Activated naive CD8-positive, alpha-beta T cell (primary cell): ENCODE data around the gene CROCC2.
"Not testable (repeated sequence)": the region's sequence is repeated elsewhere in the genome, so short reads cannot be mapped to it uniquely, and the experiment has no call there.

Experiments
- H3K27ac Mint-ChIP-seq: one replicate; pipeline ENCODE4 v1.8.0; 2021; ENCODE audit warnings: mixed read lengths
- H3K27me3 Mint-ChIP-seq: one replicate; pipeline ENCODE4 v1.8.0; 2021; ENCODE audit warnings: mixed read lengths
- H3K36me3 Mint-ChIP-seq: one replicate; pipeline ENCODE4 v1.8.0; 2021; ENCODE audit warnings: mixed read lengths
- H3K4me1 Mint-ChIP-seq: one replicate; pipeline ENCODE4 v1.8.0; 2021; ENCODE audit warnings: low read depth, mixed read lengths
- H3K4me3 Mint-ChIP-seq: one replicate; pipeline ENCODE4 v1.8.0; 2021; ENCODE audit warnings: mild to moderate bottlenecking, mixed read lengths
- H3K9me3 Mint-ChIP-seq: one replicate; pipeline ENCODE4 v1.8.0; 2021; ENCODE audit warnings: low read depth, mixed read lengths

CROCC2 gene

GRCh38 chr2:240975903-240976302 lies 69.8 kb downstream of the CROCC2 start:
- H3K27ac Mint-ChIP-seq, H3K36me3 Mint-ChIP-seq, H3K9me3 Mint-ChIP-seq, H3K27me3 Mint-ChIP-seq, H3K4me3 Mint-ChIP-seq: not testable (repeated sequence)
- H3K4me1 Mint-ChIP-seq: peaks cover 11% of the 10 kb centered on the region

- no peaks in the 10 kb centered on the region for H3K9me3 Mint-ChIP-seq
- no peak overlapping the region for H3K4me3 Mint-ChIP-seq
- H3K36me3 Mint-ChIP-seq: no peaks in the 10 kb centered on the region
- no peaks in the 10 kb centered on the region for H3K27me3 Mint-ChIP-seq
- H3K27ac Mint-ChIP-seq: no peak overlapping the region
- peaks cover 3% of the 10 kb centered on the region for H3K4me1 Mint-ChIP-seq
Observed at GRCh38 chr2:240981280-240981679, 75.1 kb downstream of the CROCC2 start.

- Mint-ChIP-seq H3K36me3 (no peaks in the 10 kb centered on the region), H3K4me3 (no peak overlapping the region), H3K27ac (no peak overlapping the region), H3K4me1 (peaks cover 3% of the 10 kb centered on the region), H3K27me3 (no peaks in the 10 kb centered on the region), H3K9me3 (no peaks in the 10 kb centered on the region)
Observed at GRCh38 chr2:240981871-240982800, 76.0 kb downstream of the CROCC2 start.

GRCh38 chr2:240982821-240983281 lies 76.7 kb downstream of the CROCC2 start:
- Mint-ChIP-seq H3K27me3 (no peaks in the 10 kb centered on the region), H3K36me3 (no peaks in the 10 kb centered on the region), H3K9me3 (no peaks in the 10 kb centered on the region), H3K4me3 (no peak overlapping the region), H3K4me1 (peaks cover 3% of the 10 kb centered on the region), H3K27ac (no peak overlapping the region)

GRCh38 chr2:240983361-240983995 lies 77.3 kb downstream of the CROCC2 start:
- no peak overlapping the region for H3K4me3 Mint-ChIP-seq
- no peak overlapping the region for H3K27ac Mint-ChIP-seq
- no peaks in the 10 kb centered on the region for H3K36me3 Mint-ChIP-seq
- H3K27me3 Mint-ChIP-seq: no peaks in the 10 kb centered on the region
- no peaks in the 10 kb centered on the region for H3K9me3 Mint-ChIP-seq
- peaks cover 3% of the 10 kb centered on the region for H3K4me1 Mint-ChIP-seq

GRCh38 chr2:240983996-240984498 lies 77.9 kb downstream of the CROCC2 start:
- Mint-ChIP-seq H3K4me3 (no peak overlapping the region), H3K27me3 (no peaks in the 10 kb centered on the region)

GRCh38 chr2:240985881-240986786 lies 80.0 kb downstream of the CROCC2 start:
- H3K27ac Mint-ChIP-seq: no peak overlapping the region
- no peaks in the 10 kb centered on the region for H3K36me3 Mint-ChIP-seq
- H3K4me1 Mint-ChIP-seq: peaks cover 3% of the 10 kb centered on the region
- H3K4me3 Mint-ChIP-seq: no peak overlapping the region
- no peaks in the 10 kb centered on the region for H3K9me3 Mint-ChIP-seq
- H3K27me3 Mint-ChIP-seq: no peaks in the 10 kb centered on the region

More at GRCh38 chr2:240983996-240984498, 77.9 kb downstream of the CROCC2 start:
- no peaks in the 10 kb centered on the region for H3K36me3 Mint-ChIP-seq
- H3K9me3 Mint-ChIP-seq: no peaks in the 10 kb centered on the region
- no peak overlapping the region for H3K27ac Mint-ChIP-seq
- peaks cover 3% of the 10 kb centered on the region for H3K4me1 Mint-ChIP-seq

- Mint-ChIP-seq H3K36me3 (no peaks in the 10 kb centered on the region), H3K27me3 (no peaks in the 10 kb centered on the region), H3K9me3 (no peaks in the 10 kb centered on the region), H3K4me3 (no peak overlapping the region), H3K27ac (no peak overlapping the region), H3K4me1 (peaks cover 3% of the 10 kb centered on the region)
Observed at GRCh38 chr2:240986787-240987411, 80.8 kb downstream of the CROCC2 start.

GRCh38 chr2:240987588-240987987 lies 81.5 kb downstream of the CROCC2 start:
- Mint-ChIP-seq H3K4me1 (peaks cover 6% of the 10 kb centered on the region), H3K27ac (no peak overlapping the region), H3K9me3 (no peaks in the 10 kb centered on the region), H3K4me3 (no peak overlapping the region), H3K36me3 (no peaks in the 10 kb centered on the region), H3K27me3 (no peaks in the 10 kb centered on the region)

- Mint-ChIP-seq H3K27me3 (no peaks in the 10 kb centered on the region), H3K4me3 (no peak overlapping the region), H3K36me3 (no peaks in the 10 kb centered on the region), H3K4me1 (peaks cover 8% of the 10 kb centered on the region), H3K9me3 (no peaks in the 10 kb centered on the region), H3K27ac (no peak overlapping the region)
Observed at GRCh38 chr2:240988146-240988545, 82.0 kb downstream of the CROCC2 start.

GRCh38 chr2:240988571-240989271 lies 82.6 kb downstream of the CROCC2 start:
- Mint-ChIP-seq H3K4me3 (no peak overlapping the region), H3K27ac (no peak overlapping the region), H3K27me3 (no peaks in the 10 kb centered on the region), H3K36me3 (no peaks in the 10 kb centered on the region), H3K4me1 (peaks cover 8% of the 10 kb centered on the region), H3K9me3 (no peaks in the 10 kb centered on the region)

- Mint-ChIP-seq H3K27ac (no peak overlapping the region), H3K9me3 (no peaks in the 10 kb centered on the region)
Observed at GRCh38 chr2:240989451-240990265, 83.5 kb downstream of the CROCC2 start.

GRCh38 chr2:240990266-240990529 lies 84.1 kb downstream of the CROCC2 start:
- H3K27me3 Mint-ChIP-seq: no peaks in the 10 kb centered on the region
- no peaks in the 10 kb centered on the region for H3K9me3 Mint-ChIP-seq
- H3K27ac Mint-ChIP-seq: no peak overlapping the region
- H3K4me3 Mint-ChIP-seq: no peak overlapping the region
- H3K4me1 Mint-ChIP-seq: peaks cover 8% of the 10 kb centered on the region
- no peaks in the 10 kb centered on the region for H3K36me3 Mint-ChIP-seq

More at GRCh38 chr2:240989451-240990265, 83.5 kb downstream of the CROCC2 start:
- Mint-ChIP-seq H3K4me3 (no peak overlapping the region), H3K27me3 (no peaks in the 10 kb centered on the region), H3K36me3 (no peaks in the 10 kb centered on the region), H3K4me1 (peaks cover 8% of the 10 kb centered on the region)
